ENCODE results near the gene CDH8. TPM values are rescaled to one million over a fixed set of nuclear protein-coding genes. Genes with fewer than 3 reads are reported as not detected.

Gene CDH8
- total and polyA plus RNA-seq, 2 donors (not counting 3 experiments of a cell fraction or from before 2014, with no cell fraction given), result not detected

DNA sequence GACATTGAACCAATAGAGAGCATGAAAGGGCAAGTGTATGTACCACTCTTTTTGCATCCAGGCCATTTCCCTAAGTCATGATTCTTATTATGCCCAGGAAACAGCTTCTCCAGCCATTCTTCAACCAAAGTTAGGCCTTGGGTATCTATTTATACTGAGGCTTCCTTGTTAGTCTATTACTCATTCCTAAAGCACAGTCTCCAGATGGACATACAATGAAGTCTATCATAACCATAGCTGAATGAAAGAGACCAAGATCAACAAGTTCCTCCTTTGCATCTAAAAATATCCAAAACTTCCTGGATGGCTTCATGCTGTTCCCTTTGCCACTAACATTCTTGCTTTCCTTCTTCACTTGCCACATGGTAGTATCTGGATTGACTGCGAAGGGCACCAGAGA lies 265.9 kb downstream of the CDH8 start:
- POLR2A ChIA-PET, result no interaction called here
- no peaks in the 10 kb centered on the region for H3K27me3 ChIP-seq (ENCODE audit: control insufficient read depth in 2 of 2, insufficient read depth in 2 of 2, low read length in 2 of 2)
- no peaks in the 10 kb centered on the region for H3K4me1 ChIP-seq (ENCODE audit: control insufficient read depth, extremely low read depth, insufficient read depth, low read length)
- H3K9me3 ChIP-seq (replicated peaks; ENCODE audit: control insufficient read depth, insufficient read depth, low read length), result peaks cover 3% of the 10 kb centered on the region
- no peak overlapping the region for H3K27ac ChIP-seq (ENCODE audit: insufficient read depth, low read depth, low read length)
- no peaks in the 10 kb centered on the region for H3K36me3 ChIP-seq (ENCODE audit: control insufficient read depth in 2 of 2, extremely low read depth in 1 of 2, insufficient read depth in 2 of 2, low read length in 2 of 2)
- H3K4me3 ChIP-seq (replicated peaks in 1 of 3; ENCODE audit: insufficient read depth in 1 of 3, low read depth in 1 of 3, low read length in 3 of 3), result no peak overlapping the region
- H3K9ac ChIP-seq (replicated peaks; ENCODE audit: extremely low read depth, insufficient read depth, low read length), result no peak overlapping the region
- no peaks in the 10 kb centered on the region for H3K79me2 ChIP-seq (ENCODE audit: control insufficient read depth, insufficient read depth, low read length)
- no peaks in the 10 kb centered on the region for H3K9me1 ChIP-seq (replicated peaks; ENCODE audit: control insufficient read depth, extremely low read depth, insufficient read depth, low read length)
- dilution Hi-C loops (cut with MboI; ENCODE audit: extremely low pct_ligation_motif_present, low sequenced_read_pairs), result no loop called here
- no peak overlapping the region for H2AFZ ChIP-seq (ENCODE audit: low read depth, low read length)
- BruUV-seq (replicated peaks), result no TSS peak
- FAIRE-seq (no peak), DNase-seq (ENCODE audit: low read depth, low spot score) (no peak)
- TF ChIP-seq CTCF (IDR thresholded peaks at IDR 0.05; ENCODE audit: extremely low read depth in 1 of 2, insufficient read depth in 1 of 2, low read depth in 1 of 2, low read length in 2 of 2), result no peak
- no peak for TF ChIP-seq JUN (IDR thresholded peaks at IDR 0.05; ENCODE audit: borderline replicate concordance, insufficient read depth, insufficient read length, low read depth)
- no peak for TF ChIP-seq EZH2 (IDR thresholded peaks at IDR 0.05; ENCODE audit: borderline replicate concordance, low read depth, low read length, severe bottlenecking)
- no peak for TF ChIP-seq POLR2AphosphoS5 (IDR thresholded peaks at IDR 0.05; ENCODE audit: insufficient read depth, low read depth, low read length)
- no peak for TF ChIP-seq FOS (IDR thresholded peaks at IDR 0.05; ENCODE audit: borderline replicate concordance, insufficient read depth, low read length)
- no peak for TF ChIP-seq GATA2 (IDR thresholded peaks at IDR 0.05; ENCODE audit: insufficient read depth, insufficient read length, low read depth, low read length)
- no peak for TF ChIP-seq MYC (IDR thresholded peaks at IDR 0.05; ENCODE audit: low read depth, low read length)
- intact Hi-C loops (cut with micrococcal nuclease), result no loop called here
- no peaks in the 10 kb centered on the region for H4K20me1 ChIP-seq (replicated peaks; ENCODE audit: control insufficient read depth, extremely low read depth, insufficient read depth, low read length)
- H3K4me2 ChIP-seq (ENCODE audit: insufficient read depth, low read length), result no peak overlapping the region
- CTCF ChIA-PET, result no interaction called here
